Measurements from ENCODE around the gene EIF6.

EIF6 gene

GRCh38 chr20:35327074-35327976 lies 42.8 kb upstream of the EIF6 start:
- peak; percentile 92 for DNase-seq (ENCODE audit: low read depth)
- no peak for TF ChIP-seq CTCF (IDR thresholded peaks at IDR 0.05; ENCODE audit: control insufficient read depth, extremely low read depth, insufficient read depth)
- no peak overlapping the region for H3K4me3 ChIP-seq (ENCODE audit: low read depth, low read length)

- no peak for DNase-seq (ENCODE audit: low read depth)
- no peak overlapping the region for H3K4me3 ChIP-seq (ENCODE audit: low read depth, low read length)
- TF ChIP-seq CTCF (IDR thresholded peaks at IDR 0.05; ENCODE audit: control insufficient read depth, extremely low read depth, insufficient read depth): no peak
These were observed 42.1 kb upstream of the EIF6 start for GRCh38 chr20:35326740-35327073.

- no peak overlapping the region for H3K4me3 ChIP-seq (ENCODE audit: low read depth, low read length)
- DNase-seq (ENCODE audit: low read depth): no peak
- no peak for TF ChIP-seq CTCF (IDR thresholded peaks at IDR 0.05; ENCODE audit: control insufficient read depth, extremely low read depth, insufficient read depth)
These were observed 41.6 kb upstream of the EIF6 start for GRCh38 chr20:35326021-35326739.

- H3K4me3 ChIP-seq (ENCODE audit: low read depth, low read length): no peak overlapping the region
- TF ChIP-seq CTCF (IDR thresholded peaks at IDR 0.05; ENCODE audit: control insufficient read depth, extremely low read depth, insufficient read depth): no peak
- no peak for DNase-seq (ENCODE audit: low read depth)
These were observed 40.8 kb upstream of the EIF6 start for GRCh38 chr20:35325401-35325800.

- DNase-seq (ENCODE audit: low read depth): no peak
- H3K4me3 ChIP-seq (ENCODE audit: low read depth, low read length): no peak overlapping the region
- no peak for TF ChIP-seq CTCF (IDR thresholded peaks at IDR 0.05; ENCODE audit: control insufficient read depth, extremely low read depth, insufficient read depth)
These were observed 36.0 kb upstream of the EIF6 start for GRCh38 chr20:35320396-35321126.

GRCh38 chr20:35319871-35320197 lies 35.3 kb upstream of the EIF6 start:
- no peak for DNase-seq (ENCODE audit: low read depth)
- no peak for TF ChIP-seq CTCF (IDR thresholded peaks at IDR 0.05; ENCODE audit: control insufficient read depth, extremely low read depth, insufficient read depth)
- no peak overlapping the region for H3K4me3 ChIP-seq (ENCODE audit: low read depth, low read length)

Data from LNCaP clone FGC (cell line).